Ammon's horn (tissue), 1 donor: ENCODE data around the gene TLCD3B.
"Not testable (repeated sequence)": the region's sequence is repeated elsewhere in the genome, so short reads cannot be mapped to it uniquely, and the experiment has no call there.

ENCODE experiments used
- DNase-seq: peaks from one replicate; pipeline ENCODE4 v3.0.0-alpha.2; 2016; ENCODE audit warnings: low spot score

Gene TLCD3B

DNA sequence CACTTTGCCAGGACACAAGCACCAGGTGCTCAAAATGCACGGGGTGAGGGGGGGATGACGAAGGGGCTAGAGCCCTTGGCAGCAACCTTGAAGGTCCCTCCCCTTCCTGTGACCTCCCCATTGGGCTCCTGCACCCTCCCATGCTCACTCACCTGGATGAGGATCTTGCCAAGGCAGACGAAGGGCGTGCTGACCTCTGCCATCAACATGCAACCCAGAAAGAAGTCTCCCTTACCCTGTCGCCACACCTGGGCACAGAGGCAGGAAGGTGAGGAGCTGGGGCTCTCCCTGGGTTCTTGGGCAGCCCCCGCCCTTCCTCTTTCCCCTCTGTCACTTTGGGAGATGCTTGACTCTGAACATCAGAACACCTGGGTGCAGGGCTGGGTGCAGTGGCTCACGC is 5.5 kb downstream of the TLCD3B start:
- DNase-seq = no peak

DNA sequence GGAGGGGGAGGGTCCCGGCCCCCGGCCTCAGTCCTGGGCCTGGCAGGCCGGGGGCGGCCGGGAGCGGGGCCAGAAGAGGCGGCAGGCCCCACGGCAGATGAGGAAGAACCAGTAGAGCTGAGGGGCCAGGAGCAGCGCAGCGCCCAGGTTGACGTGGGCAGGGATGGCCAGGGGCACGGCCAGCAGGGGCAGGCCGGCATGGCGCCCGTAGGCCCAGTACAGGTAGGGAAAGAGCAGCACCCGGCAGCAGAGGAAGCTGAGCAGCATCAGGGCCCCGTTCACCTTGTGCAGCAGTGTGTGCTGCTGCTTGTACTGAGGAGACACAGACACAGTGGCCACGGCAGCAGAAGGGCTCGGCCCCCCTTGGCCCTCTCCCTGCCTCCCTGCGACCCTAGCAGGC is 5.9 kb downstream of the TLCD3B start:
- DNase-seq = no peak

DNA sequence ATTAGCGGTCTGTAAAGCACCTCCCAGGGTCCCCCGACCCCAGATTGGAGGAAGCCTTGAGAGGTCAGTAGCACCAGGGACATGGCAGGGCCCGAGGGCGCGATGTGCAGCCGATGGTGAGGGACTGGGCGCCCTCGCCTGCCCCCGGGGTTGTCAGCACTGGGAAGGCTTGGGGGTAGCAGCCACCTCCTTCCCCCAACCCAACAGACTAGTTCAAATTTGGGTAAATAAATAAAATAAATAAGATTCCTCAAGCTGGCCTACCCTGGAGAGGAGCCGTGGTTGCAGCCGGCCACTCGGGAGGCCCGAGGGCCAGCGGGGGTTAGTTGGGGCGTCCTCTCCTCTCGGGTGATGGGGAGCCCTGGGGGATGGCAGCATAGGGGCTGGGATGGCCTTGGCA is 6.6 kb downstream of the TLCD3B start:
- no peak for DNase-seq

DNA sequence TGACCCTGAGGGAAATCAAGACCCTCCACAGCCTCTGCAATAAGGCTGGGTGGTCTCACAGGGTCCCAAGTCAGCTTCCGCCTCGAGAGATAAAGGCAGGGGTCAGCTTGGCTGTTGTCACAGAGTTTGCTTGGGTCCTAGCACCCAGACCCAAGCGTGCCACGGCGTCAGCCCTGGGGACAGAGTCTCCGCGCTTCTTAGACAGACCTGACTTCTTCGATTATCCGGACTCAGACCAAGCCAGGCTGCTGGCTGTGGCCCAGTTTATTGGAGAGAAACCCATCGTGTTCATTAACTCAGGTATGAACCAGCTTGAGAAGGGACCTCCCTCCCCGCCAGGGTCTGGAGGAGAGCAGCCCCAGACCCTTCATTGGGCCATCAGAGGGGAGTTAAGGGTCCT is 7.5 kb downstream of the TLCD3B start:
- DNase-seq = no peak

DNA sequence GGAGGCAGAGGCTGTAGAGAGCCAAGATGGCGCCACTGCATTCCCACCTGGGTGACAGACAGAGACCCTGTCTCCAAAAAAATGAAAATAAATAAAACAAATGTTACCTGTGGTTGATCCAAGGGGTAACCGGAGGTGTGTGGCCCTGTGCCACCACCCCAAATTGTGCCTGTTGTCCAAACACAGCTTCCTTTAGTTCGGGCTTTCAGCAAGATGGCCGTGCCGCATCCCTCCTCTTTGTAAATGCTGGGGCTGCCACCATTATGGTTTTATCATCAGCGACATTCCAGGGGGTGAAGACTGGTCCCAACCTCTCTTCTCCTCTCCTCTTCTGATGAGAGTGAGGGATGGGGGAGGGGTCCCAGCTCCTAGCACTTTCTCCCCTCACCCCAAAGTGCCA is 8.2 kb downstream of the TLCD3B start, which contains the start of gene C16orf92:
C16orf92 (plus strand) TSS at position 312 of the 400 bp plus-strand sequence. CDS start 143 bp downstream, outside the sequence.
- no peak for DNase-seq

DNA sequence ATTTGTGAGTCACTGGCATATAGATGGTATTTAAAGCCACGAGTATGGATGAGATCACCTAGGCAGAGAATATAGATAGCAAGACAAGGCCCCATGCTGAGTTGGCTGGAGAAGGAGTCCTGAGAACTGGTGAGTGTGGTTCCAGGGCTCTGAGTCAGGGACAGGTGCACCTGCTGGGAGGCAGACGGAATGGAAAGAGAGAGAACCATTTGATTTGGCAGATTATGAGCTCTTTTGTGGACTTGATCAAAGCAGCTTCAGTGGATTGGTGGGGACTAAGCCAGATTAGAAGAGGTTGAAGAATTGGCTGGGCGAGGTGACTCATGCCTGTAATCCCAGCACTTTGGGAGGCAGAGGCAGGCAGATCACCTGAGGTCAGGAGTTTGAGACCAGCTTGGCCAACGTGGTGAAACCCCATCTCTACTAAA is 12.3 kb downstream of the TLCD3B start:
- no peak for DNase-seq

DNA sequence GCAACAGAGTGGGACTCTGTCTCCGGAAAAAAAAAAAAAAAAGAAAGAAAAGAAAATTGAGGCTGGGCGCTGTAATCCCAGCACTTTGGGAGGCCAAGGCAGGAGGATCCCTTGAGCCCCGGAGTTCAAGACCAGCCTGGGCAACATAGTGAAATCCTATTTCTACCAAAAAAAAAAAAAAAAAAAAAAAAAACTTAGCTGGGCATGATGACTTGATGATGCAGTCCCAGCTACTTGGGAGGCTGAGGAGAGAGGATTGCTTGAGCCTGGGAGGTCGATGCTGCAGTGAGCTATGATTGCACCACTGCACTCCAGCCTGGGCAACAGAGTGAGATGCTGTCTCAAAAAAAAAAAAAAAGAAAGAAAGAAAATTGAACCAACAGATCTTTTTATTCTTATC is 13.1 kb downstream of the TLCD3B start:
- DNase-seq = not testable (repeated sequence)

DNA sequence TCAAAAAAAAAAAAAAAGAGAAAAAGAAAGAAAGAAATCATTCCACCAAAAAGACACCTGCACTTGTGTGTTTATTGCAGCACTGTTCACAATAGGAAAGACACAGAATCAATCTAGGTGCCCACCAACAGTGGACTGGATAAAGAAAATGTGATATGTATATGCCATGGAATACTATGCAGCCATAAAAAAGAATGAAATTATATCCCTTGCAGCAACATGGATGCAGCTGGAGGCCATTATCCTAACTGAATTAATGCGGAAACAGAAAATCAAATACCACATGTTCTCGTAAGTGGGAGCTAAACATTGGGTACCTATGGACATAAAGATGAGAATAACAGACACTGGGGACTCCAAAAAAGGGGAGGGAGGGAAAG is 13.8 kb downstream of the TLCD3B start:
- no peak for DNase-seq

DNA sequence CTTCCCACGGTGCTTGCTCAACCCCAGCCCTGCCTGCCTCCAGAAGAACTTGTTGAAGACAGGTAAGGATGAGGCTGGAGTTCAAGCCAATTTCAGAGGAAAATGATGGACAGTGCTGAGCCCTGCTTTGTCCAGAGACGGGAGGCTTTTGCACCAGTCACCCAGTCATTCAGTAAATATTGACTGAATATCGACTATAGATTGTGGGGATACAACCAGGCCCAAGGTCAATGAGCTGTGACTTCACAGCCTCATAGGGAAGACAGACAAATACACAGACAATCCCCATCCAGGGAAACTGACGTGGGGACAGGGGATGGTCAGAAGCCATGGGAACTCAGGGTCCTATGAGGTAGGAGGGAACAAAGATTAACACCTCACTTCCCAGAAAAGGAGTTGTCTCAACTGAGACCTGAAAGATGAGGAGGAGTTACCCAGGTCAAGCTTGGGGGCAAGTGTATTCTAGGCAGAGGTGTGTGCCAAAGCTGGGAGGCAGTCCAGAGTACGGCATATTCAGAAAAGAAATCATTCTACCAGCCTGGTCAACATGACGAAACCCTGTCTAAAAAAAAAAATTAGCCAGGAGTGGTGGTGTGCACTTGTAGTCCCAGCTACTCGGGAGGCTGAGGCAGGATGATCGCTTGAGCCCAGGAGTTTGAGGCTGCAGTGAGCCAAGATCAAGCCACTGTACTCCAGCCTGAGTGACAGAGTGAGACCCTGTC is 14.4 kb downstream of the TLCD3B start:
- no peak for DNase-seq

DNA sequence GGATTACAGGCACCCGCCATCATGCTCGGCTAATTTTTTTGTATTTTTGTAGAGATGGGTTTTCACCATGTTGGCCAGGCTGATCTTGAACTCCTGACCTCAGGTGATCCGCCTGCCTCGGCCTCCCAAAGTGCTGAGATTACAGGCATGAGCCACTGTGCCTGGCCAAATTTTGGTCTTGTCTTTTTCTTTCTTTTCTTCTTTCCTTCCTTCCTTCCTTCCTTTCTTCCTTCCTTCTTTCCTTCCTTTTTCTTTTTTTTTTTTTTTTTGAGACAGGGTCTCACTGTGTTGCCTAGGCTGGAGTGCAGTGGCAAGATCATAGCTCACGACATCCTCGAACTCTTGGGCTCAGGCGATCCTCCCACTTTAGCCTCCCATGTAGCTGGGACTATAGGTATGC is 15.6 kb downstream of the TLCD3B start:
- not testable (repeated sequence) for DNase-seq

DNA sequence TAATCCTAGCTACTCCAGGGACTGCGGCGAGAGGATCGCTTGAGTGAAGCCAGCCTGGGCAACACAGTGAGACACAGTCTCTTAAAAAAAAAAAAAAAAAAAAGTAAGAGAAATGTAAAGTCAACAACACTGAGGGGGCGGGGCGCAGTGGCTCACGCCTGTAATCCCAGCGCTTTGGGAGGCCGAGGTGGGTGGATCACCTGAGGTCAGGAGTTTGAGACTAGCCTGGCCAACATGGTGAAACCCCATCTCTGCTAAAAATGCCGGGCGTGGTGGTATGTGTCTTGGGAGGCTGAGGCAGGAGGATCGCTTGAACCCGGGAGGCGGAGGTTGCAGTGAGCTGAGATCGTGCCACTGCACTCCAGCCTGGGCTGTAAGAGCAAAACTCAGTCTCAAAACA is 18.5 kb downstream of the TLCD3B start:
- not testable (repeated sequence) for DNase-seq

DNA sequence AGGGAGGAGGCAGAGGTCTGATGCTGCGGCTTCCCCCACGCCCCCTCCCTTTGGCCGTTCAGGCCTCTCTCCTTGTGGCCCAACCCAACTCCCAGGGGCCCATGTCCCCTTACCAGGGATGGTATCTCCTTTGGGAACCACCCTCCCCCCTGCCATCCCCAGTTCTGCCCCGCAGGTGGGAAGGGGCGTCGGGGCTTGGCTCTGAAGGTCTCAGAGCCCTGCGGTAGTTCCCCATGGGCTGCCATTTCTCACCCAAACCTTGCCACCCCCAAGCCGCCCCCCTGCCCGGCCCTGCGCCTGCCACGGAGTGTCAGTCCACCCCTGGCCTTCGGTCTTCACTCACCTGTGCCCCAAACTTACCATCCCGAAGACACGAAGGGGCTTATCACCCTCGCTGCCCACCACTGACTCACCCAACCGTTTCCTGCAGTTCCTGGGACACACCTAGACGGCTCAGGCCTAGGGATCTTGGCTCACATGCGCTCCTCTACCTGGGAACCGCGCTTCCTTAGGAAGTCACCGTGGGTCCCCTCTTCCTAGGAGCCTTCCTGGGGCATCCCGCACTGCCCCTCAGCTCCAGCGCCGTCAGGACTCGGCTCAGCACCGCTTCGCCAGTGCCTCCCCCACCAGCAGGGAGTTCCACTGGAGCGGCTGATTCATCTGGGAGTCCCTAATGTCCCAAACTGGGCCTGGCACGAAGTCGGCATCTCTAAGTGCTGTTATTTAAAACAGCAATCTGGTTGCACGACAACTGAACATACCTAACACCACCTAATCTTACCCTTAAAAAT is 19.2 kb downstream of the TLCD3B start:
- DNase-seq = no peak

DNA sequence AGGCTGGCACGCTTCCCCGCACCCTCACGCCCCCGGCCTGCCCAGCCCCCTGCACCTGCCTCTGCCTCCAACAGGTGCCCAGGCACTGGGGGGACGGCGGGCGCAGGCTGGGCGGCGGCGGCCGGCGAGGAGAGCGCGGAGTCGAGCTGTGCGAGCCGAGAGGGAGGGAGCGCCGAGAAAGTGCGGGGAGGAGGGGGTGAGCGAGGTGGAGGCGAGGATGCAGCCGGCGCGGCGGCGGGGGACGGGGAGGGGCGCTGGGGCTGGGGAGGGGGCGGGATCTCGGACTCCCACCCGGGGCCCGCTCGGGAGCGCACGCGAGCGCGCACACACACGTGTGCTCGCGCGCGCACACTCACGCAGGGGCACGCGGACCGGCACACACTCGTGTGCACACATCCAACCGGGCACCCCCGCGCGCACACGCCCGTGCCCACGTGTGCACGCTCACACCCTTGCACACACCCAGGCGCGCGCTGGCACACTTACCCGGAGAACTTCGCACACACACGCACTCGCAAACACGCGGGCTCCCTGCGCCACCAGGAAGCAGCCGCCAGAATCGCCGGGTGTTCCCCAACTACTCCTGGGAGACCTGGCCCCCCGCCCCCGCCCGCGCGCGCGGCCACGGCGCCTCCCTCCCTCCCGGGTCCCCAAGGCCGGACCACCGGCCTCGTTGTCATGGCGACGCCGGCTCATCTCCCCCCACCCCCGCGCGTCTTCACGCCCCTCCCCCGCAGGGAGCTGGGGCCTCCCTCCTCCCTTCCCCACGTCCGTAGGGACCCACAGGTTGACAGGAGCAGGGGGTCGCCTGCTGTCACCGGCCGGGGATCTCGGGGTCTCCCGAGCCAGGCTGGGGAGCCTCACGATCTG is 20.0 kb downstream of the TLCD3B start, which contains the start of gene DOC2A:
DOC2A (minus strand) TSS at position 184 of the 870 bp plus-strand sequence. CDS start 805 bp downstream, outside the sequence.
- DNase-seq = no peak

DNA sequence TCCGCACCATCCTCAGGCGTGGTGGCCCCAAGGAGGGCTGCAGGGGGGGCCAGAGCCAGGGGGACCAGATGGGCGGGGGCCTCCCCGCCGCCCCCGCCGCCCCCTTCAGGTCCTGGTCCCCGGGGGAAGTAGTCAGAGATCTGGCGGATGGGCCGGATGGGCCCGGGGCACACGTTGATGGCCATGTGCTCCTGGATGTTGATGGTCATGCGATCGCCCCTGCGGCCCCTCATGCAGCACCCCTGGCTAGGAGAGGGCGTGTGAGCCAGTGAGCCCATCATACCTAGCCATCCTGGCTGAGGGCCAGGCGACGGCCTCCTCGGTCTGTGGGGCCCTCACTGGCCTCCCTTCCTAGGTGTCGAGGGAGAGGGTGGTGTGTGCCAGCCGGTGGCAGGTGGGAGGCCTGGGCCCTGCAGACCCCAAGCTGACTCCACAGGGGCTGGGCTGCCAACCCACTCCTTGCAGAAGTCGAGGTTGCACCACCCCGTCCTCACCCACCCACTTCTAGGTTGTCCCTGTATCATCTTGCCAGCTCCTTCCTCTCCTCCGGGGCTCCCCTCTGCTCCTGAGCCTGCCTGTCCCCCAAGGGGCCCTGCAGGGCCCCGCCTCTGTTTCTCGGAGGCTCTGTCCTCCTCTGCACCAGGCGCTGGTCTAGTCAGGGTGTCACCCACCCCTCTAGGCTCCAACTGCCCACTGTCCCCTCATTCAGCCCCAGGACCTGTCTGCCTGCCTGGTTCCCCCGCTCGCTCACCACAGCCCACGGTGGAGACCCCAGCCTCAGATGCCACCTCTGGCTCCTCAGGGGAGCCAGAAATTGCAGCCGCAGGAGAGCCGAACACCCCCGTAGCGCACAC is 20.9 kb downstream of the TLCD3B start:
- no peak for DNase-seq

DNA sequence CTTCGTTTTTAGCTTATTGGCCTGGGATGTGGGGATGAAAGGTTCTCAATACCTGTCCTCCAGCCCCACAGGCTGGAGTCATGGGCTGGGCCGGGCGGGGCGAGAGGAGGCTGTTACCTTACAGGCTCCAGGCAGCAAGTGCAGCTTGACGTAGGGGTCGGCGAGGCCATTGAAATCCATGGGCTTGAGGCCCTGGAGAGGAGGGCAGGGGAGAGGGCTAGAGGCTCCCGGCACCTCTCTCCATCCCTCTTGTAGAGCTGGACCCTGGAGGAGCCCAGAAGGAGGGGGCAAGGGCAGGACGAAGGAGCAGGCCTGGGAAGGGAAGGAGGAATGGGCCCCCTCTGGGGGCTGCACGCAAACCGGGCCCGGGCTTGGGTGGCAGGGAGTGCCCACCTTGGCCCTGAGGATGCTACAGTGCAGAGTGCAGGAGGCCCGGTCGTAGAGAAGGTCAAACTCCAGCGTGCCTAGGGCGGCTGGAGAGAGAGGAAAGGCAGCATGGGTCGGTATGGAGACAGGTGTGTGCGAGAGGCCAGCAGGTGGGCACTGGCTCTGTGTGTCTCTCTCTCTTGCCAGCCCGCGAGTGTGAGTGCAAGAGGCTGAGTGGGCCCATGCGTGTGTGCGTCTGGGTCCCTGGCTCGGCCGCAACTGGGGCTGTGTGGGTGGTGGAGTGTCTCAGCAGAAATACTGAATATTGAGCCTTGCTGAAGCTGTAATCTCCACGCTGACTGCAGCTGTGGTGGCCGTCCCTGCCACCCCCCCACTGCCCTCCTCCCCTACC is 21.8 kb downstream of the TLCD3B start:
- no peak for DNase-seq

DNA sequence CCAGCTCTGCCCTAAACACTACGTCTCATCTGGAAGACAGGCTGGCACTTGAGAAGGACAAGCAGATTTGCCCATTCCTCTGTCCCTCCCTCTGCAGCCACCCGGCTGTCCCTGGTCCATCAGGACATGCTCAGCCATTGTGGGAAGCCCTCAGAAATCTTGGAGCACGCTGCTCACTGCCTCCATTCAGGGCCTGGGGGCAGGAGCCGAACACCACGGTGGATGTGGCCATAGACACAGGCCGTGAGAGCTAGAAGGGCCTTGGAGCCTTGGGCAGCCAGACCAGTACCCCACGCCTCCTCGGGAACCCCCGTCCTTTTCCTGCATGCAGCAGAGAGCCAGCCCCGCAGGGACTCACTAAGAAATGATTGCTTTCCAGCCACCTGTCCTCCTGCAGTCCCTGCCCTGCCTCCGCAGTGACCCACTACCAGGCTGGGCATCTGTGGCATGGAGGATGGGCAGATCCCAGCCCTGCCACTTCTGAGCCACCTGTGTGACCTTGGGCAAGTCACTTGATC is 23.6 kb downstream of the TLCD3B start:
- DNase-seq = no peak

DNA sequence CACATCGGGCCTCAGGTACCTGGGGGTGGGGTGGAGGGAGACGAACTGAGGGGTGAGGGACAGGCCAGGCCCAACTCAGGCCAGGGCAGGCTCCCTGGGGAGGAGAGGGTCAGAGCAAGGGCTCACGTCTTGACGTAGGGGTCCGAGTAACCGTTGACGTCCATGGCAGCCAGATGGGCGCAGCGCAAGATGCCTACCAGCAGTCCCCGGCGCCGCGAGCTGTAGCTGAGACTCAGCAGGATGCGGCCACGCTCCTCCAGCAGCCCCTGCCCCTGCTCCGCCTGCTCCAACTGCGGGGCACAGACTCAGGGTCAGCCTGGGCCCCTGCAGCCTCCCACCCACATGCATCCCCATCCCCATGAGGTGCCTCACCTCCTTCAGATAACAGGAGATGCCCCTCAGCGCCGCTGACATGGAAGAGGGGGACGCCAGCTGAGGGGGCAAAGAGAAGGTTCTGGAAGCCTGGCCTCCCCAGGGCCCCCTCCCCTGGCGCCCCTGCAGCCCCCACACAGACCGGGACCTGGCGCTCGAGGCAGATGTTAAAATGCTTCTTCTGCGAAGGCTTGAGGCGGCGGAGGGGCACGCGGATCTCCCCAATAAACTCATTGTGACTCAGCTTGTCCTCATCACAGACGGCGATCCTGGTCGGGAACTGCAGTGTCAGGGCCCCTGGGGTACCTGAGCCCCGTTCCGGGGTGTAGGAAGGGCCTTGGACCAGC is 24.3 kb downstream of the TLCD3B start:
- no peak for DNase-seq

DNA sequence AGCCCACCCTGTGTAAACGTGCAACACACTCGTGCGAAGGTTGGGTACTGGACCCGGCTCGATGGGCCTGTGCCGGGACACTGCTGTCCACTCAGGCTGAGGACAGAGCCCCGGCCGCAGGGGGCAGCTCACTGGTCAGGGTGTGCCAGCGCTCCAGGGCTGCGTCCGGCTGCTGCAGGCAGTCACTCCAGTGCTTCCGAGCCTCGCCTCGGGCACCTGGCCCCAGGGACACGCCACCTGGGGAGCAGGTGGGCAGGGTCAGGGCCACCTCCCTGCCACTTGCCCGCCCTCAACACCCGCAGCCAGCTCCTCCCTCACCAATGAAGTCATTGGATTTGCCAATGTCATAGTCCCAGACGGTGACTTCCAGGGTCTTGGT is 25.0 kb downstream of the TLCD3B start:
- DNase-seq = no peak

DNA sequence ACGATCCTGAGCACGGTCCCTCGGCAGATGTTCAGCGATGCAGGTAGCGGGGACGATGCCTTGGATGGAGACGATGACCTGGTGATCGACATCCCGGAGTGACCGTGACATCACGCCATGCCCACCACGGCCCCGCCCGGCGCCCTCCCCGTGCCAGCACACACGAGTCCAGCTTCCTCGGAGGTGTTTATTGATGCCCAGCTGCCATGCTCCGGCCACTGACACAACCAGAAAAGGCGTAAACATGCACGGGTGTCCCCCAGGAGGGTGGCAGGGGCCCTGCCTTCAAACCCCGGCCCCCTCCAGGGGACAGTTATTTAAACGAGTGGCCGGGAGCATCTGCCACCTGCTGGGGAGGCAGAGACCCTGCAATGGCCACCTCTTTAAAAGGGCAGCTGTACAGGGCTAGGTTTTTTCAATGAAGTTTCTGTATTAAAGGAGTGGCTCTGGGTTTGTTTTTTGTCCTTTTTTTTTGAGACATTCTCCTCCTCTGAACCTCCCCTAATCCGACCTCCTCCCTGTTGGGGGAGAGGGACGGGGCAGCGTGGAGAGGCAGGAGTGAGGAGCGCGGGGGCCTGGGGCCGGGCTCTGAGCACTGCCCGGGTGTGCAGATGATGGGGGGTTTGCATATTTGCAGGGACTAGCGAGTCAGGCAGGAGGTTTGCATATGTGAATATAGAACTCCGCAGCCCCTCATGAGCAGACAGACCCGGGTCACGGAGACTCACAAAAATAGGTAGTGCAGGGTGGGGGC is 25.6 kb downstream of the TLCD3B start:
- DNase-seq = no peak
